Cerebellar nuclear complex (tissue), 1 donor: ENCODE results near the gene TMEM81.

Experiments
- DNase-seq, 2 experiments: peaks; one replicate each; lab custom pipeline; 2025; lab: John Stamatoyannopoulos, UW

TMEM81 gene

DNA sequence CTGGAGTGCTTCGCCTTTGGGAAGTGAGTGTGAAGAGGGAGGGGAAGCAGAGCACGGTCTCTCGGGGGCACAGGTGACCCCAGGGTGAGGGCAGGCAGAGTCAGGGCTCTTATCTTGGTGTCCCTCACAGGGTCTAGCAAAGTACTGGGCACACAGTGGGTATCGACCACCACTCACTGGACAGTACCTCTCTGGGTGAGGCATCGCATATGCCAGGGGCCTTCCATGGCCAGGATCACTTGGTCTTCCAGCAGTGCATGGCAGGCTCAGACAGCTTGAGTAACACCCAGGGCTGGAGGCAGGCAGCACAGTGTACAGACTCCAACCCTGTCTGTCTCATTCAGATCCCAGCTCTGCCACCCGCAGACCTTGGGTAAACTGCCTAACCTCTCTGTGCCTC lies 24.6 kb downstream of the TMEM81 start:
- DNase-seq, result no peak

DNA sequence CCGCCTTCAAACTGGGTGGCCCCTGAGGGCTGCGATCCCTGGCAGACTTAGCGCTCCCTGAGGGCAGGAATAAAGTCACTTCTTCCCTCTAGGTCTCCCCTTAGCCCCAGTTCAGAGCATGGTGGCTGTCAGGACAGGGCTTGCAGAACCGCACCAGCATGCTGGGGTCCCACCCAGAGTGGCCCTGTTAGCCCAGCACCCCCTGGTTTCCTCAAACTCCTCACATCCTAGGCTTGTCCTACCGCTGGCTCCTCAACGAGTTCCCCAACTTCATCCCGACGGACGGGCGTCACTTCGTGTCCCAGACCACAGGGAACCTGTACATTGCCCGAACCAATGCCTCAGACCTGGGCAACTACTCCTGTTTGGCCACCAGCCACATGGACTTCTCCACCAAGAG lies 25.4 kb downstream of the TMEM81 start:
- DNase-seq, result no peak

DNA sequence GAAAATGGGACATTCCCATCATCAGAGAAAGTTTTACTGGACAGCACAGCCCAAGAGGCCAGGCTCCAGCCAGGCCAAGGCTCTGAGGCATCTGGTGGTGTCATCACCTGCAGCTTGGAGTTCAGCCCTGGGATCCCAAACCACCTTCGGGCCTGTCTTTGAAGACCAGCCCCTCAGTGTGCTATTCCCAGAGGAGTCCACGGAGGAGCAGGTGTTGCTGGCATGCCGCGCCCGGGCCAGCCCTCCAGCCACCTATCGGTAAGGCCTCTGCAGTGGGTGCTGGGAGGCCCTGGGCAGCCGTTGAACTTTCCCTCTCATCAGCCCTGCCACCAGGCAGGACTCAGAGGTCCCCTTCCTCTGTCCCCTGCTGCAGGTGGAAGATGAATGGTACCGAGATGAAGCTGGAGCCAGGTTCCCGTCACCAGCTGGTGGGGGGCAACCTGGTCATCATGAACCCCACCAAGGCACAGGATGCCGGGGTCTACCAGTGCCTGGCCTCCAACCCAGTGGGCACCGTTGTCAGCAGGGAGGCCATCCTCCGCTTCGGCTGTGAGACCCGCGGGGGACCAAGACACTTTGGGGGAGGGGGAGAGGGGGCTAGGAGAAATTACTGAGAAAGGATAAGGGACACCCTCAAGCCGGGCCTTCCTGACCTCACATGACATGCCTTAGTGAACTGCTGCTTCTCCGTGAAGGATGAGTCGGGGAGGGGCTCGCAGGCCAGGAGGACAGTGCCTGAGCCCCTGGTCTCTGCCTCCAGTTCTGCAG lies 26.3 kb downstream of the TMEM81 start:
- DNase-seq, result no peak

DNA sequence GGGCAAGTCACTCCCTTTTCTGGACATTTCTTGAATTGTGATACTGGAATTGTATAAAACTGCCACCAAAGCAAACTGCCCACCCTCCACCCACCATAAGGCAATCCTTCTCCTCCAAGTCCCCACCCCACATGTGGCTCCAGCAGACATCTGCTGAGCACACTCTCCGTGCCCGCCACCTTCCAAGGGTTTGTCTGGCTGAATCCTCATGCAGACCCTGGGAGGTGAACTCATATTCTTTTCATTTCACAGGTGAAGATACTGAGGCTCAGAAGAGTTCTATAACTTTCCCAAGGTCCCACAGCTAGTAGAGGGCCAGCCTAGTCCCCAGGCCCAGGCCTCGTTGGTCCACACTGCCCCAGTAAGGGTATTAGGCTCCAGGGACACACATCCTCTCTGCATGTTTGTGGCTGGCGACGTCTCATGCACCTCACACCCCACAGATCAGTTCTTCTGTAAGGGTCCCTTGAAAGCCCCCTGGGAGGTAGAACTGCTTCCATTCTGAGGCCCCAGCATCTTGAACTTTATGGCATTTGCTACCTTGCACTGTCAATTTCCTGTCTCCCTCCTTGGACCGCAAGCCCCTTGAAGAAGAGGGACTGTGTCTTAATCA lies 27.2 kb downstream of the TMEM81 start:
- no peak for DNase-seq

DNA sequence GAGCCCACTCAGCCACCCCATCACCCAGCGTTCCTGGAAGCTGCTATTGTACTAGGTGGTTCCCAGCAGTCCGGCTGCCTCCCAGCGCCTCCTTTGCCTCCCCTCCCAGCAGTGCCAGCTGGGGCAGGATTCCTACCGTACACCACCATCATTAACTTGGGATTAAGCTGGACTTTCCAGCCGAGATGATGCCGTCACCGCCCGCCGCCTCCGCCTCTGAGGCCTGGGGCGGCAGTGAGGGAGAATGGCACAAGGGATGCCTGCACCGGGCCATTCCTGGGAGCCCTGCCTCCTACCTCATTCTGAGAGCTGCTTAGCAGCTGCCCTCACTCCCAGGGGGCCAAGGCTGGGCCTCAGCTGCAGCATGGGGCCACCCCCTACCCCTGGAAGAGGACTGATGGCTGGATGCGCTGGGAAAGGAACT lies 28.1 kb downstream of the TMEM81 start:
- no peak for DNase-seq

DNA sequence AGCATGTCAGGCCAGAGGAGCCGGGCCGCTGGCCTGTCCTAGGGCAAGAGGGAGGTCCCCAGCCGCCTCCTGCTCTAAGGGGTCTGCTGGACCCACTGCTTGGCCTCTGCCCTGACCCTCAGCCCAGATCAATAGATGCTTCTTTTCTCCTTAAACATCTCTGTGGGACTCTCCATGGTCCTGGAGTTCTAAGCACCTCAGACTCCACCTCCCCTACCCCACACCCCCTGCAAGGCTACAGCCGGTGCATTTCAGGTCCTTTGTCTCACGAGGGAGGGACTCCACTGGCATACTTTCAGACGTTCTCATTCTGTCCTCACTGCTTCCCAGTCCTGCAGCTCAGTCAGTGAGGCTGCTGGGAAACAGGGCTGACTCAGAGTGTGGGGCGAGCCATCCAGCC lies 30.2 kb downstream of the TMEM81 start:
- no peak for DNase-seq

DNA sequence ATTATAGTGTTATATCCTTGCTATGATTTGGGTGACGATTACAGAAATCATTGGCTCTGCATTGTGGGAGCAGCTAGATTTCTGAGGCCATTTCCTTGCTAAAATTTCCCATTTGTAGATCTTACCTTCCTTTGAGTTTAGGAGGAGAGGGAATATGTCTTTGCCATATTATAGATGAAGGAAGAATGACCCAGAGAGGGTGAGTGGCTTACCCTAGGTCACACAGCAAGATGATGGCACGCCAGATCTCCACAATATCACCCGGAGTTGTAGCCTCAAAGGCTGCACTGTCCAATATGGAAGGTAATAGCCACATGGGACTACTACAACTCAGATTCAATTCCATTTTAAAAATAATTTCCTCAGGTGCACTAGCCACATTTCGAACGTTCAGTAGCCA lies 31.0 kb downstream of the TMEM81 start:
- no peak for DNase-seq

DNA sequence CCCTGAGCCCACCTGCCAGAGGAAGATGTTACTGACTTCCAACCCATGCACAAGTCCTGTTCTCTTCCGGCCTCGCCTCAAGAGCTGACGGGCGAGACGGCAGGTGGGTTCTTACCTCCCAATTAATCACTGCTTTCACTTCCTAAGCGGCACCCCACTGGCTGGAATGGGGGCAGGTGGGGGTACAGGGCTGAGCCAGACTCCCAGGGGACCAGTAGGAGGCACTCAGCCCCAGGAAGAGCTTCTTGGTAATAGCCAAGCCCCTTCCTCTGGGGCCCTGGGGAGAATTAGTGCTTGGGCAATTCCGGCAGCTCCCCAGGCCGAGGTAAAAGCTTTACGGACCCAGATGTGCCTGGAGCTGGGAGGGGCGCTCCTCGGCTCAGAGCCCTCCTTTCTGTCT lies 31.6 kb downstream of the TMEM81 start:
- DNase-seq, result no peak

DNA sequence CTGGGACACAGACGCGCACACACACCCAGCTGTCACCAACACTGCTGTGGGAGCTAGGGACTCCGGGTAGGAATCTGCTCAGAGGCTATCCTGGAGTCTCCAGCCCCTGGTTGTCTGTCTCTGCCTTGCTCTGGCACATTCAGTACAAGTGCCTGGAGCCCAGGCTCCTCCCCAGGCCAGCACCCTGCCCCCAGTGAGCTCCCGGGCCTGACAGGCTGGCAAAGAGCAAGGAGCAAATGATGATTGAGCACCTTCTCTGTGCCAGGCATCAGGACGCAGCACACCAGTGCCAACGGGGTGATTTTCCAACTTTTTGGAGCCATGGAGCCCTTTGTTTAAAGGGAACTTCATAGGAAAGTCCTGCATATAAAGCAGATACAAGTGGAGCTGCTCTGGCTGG lies 34.8 kb downstream of the TMEM81 start:
- no peak for DNase-seq

DNA sequence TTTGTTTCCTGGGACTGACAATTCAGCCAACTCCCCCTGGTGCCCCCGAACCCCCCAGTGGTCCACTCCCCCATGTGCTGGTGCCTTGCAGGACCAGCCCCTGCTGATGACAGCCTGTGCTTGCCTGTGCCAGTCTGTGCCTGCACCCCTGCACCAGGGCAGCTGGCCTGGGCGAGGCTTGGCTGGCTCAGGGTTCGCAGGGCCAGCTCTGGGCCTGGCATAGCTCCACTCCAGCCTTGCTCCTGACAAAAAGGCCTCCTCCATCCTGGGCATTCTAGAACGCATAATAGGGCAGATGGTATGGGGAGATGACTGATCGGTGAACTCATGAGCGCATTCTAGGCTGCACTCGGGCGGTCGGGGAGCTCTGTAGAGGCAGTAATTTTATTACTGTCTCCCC lies 35.9 kb downstream of the TMEM81 start:
- peak; percentile 33 to 85 for DNase-seq

DNA sequence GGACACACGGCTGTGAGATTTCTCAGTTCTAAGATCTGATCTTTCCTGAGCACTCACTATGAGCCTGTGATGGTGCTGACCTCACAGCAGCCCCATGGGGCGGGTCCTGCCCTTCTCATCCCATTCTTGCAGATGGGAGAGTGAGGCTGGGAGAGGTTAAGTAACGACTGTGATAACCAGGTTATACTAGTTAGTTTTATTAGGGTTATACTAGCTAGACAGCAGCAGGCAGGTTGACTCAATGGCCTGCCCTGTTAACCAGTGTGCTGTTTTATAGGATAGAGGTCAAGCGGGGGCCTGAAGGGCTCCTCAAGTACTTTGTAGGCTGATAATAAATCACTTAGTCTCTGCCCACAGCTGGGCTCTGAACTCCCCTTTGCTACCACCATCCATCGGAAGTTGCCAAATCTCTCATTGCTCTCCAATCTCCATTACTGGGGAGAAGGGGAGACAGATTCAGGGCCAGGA lies 36.5 kb downstream of the TMEM81 start:
- no peak for DNase-seq

DNA sequence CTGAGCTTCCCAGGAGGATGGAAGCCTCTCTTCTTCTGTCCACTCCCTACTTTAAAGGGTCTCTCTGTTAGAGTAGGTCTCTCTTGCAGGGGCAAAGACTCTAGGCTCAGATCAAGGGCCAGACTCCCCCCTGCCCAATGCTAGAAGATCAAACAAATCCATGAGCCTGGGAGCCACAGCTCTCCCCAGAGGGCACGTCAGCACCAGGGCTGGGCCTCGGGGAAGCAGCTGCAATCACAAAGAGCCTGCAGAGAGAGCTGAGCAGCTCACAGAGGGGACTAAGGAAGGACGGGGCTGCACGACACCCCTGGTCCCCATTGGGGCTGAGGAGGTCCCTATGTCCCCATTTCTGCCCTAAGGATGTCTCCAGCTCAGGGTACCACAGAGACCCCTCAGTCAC lies 37.4 kb downstream of the TMEM81 start:
- DNase-seq, result no peak

DNA sequence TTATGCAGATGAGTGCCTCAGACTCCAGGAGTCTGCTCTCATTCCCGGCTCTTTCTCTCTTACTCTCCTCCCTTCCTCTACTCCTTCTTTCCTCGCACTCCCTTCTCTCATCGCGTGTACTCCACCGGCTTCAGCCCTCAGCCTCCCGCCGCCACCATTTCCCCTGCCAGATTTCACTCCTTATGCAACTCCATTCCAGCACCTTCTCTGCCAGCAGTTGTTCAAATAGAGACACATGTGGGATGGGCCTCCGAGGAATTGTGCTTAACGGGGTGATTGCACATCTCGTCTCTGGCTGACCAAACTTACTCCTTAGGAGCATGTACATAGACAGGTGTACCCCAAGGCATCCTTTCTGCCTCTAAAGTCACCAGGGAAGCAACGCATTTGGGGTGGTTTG lies 39.1 kb downstream of the TMEM81 start:
- no peak for DNase-seq

DNA sequence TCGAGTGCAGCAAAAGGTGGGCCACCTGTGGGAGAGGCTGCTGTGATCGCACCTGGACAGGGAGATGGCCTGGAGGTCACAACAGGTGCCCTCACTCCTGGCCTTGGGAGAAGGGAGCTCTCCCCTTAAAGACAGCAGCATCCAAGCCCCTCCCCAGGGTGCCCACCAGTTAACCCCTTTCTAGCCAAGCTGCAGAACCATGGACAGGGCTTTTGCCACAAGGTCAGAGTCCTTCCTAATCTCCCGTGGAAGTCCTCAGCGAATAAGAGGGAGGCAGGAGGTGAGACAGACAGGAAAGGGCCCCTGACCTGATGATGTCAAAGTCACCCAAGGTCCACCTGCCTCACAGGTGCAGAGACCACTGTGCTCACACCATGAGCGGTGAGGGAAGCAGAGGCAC lies 39.5 kb downstream of the TMEM81 start:
- no peak for DNase-seq

DNA sequence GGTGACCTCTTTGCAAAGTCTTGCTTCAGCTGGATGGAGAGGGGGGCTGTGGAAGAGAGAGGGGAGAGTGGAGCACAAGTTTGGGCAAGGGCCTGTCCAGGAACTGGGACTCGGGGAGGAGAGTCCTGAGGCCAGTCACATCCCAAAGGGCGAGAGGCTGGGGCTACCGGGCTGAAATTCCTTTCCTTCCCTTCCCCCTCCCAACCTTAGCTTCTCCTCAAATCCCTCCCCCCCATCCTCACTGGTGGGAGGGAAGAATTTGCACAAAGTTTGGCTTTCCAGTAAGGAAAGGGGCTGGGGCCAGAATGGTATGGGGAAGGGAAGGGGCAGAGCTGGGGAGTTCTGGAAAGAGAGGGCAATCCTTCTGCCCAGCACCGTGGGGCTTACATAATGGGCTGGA lies 40.4 kb downstream of the TMEM81 start:
- DNase-seq, result no peak

DNA sequence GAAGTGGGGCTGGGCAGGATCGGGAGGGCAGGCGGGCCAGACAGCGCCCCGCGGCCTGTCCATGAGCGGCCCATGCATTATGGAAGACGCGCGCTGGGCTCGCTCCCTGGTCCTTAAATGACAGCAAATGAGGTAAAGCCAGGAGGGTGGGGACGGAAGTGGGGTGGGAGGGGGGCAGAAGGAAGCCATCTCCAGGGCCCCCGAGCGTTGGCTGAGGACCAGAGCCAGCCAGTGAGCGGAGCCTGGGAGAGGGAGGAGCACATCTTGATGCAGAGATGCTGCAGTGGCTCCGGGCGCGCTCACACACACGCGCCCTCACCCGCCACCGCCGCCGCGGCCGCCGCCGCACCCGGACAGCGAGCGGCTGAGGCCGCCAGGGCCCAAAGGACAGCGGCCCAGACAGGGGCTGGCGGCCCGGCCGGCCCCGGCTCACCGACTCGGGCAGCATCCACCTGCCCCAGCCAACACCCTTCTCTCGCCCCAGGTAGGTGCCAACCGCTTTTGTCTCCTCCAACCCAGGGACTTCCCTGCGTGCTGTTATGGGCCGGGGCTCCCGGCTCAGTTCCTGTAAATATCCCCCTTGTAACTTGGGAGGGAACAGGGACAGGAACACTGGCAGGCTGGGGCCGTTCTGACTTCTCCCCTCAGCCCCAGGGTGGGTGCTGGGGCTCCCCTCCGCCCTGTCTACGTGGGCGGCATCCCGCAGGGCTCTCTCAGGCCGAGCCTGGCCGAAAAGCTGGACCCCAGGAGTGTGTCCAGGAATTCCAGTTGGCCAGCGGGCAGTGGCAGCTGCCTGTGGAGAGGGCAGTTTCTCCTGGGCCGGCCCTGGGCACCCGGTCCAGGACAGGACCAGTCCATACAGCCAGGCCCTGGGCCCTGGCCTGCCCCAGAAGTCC lies 41.1 kb downstream of the TMEM81 start, which contains the start of gene CNTN2:
Gene CNTN2, plus strand, starts transcription at position 302 of the 896 bp plus-strand sequence. CDS start 9,974 bp downstream, outside the sequence.
- DNase-seq, result peak in 1 of 2 experiments; percentile 46

DNA sequence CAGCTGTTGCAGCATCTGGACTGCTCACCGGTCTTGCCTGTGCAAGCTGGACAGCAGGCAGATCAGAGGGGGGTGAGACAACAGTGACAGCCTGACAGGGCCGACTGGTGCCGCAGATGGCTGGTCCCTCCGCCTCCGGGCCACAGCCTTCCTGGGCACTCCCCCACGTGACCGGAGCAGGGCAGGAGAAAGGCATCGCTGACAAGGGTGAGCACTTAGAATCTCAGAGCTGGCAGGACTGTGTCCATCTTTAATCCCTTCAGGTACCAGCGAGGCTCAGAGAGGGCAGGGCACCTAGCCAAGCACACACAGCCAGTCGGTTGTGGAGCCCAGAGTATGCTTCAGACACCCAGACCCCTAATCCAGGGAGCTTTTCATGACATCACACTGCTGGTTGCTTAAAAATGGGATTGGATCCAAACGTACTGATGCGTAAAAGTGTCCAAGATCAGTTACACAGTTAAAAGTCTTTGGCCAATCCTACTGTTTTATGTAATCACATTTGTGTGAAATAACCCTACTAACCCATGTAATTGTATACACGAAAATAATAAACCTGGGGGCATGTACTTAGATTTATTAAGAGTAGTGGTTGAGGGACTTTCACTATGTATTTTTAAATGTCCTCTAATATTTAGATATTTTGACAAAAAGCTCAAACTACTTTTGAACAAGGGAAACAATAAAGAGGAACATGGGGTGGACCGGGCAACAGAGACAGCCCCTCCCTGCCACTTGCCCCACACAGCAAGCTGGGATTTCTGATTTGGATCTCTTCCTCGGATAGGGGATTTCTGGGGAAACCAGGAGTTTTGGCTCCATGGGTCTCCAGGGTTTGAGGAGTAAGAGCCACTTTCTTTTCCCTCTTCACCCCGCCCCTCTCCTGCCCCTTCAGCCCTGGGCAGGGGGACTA lies 42.0 kb downstream of the TMEM81 start:
- peak; percentile 31 to 83 for DNase-seq

DNA sequence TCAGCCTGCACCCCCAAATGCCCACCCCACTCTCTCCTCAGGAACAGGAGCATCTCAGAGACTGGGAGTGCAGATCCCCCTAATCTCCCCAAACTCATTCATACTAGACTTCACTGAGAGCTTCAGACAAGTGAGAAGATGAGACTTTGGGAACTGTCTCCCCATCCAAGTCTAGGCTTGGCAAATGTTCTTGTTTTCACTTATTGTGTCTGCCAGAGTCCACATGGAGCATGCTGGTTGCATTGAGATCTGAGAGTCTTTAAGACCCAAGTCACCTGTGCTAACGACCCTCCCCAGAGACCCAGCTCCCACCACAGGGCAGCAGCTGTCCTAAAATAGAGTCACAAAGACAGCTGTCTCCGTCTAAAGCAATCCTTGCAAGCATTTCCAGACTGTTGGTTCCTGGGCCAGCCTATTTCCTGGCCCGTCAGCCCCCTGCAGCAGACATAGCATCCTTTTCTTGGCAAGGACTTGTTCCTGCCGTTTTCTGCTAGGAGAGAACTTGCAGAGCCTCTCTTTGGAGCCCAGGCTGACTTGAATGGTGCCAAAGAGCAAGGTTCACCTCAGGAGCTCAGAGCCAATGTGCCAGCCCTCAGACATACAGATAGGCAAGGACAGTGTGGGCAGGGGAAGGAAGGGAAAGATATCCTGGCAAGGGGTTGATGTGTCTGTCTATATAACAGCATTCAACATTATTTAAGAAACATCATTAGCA lies 43.1 kb downstream of the TMEM81 start:
- DNase-seq, result no peak

DNA sequence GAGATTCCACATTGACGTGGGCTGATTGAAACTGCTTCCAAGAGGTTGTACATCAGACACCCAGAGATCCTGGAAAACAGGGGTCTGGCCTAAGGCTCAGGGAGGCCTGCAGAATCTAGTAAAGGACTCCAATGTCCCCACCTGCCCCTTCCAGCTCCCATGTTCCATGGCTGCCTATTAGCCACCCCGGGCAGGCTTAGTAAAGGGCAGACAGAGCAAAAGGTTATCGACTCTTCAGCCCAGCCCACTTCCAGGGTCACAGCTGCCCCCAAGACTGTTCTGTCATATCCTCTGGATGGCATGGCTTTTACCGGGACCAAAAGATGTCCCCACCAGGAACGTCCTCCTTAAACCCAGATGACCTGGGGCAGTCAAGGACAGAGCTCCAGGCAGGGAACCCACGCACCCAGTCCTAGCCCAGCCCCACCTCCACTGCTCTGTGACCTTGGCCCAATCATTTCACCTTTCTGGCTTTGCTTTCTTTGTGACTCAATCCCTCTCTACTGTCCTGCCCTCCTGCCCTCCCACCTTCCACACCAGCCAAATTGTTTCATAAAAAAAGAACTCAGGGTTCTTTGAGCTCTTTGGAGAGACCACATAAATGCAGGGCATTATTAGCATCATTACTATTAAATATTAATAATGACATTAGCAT lies 46.0 kb downstream of the TMEM81 start:
- DNase-seq, result no peak

DNA sequence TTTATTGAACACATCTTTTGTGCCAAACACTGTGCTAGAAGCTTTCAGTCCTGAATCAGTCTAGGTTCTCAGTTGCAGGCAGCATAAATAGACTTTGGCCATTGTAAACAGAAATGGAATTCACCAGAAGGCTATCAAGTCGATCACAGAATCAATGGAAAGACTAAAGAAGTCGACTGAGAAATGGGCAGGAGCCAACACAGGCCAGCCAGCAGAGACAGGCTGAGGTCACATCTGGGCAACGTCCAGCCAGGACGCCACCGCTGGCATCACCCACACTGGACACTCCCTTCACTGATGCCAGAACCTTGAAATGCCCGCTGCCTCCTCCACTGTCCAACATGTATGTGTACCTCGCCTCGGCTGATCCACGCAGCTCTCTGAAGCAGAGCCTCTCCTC lies 46.7 kb downstream of the TMEM81 start:
- DNase-seq, result no peak
